ENCODE results near the gene DNAI1. TPM values are rescaled to one million over a fixed set of nuclear protein-coding genes. Genes with fewer than 3 reads are reported as not detected.

Gene DNAI1
- total and polyA plus RNA-seq, 2 of the 13 experiments (the other 11 are each of a cell fraction or from before 2014, with no cell fraction given), result not detected

- TF ChIP-seq CBFB (CRISPR knock-in tag; IDR thresholded peaks at IDR 0.05), result no peak
- TF ChIP-seq GATAD2A (CRISPR knock-in tag; IDR thresholded peaks at IDR 0.05), result no peak
- H4K20me1 ChIP-seq (ENCODE audit: insufficient read depth, low read length), result no peaks in the 10 kb centered on the region
- 48% methylated on average over 3 of the region's 3 CpGs for WGBS (ENCODE audit: low lambda C conversion rate)
- no peak for ATAC-seq
- no peak overlapping the region for H3K27ac ChIP-seq (ENCODE audit: extremely low read length, insufficient read depth, low read length)
- H3K36me3 ChIP-seq (replicated peaks in 1 of 2; ENCODE audit: control insufficient read depth in 1 of 2, insufficient read depth in 2 of 2, low read length in 2 of 2), result no peaks in the 10 kb centered on the region
- ChIA-PET POLR2A (no interaction called here), CTCF (ENCODE audit: low intra/inter-chr PET ratio, low total read pairs) (no interaction called here)
- intact Hi-C loops (cut with micrococcal nuclease; ENCODE audit: unreplicated experiment) (no loop called here), in situ Hi-C loops (cut with HindIII; ENCODE audit: extremely low pct_ligation_motif_present, low pct_unique_long_range_greater_than_20kb) (no loop called here)
- no peak overlapping the region for H3K4me2 ChIP-seq (ENCODE audit: low read depth, low read length)
- H2AFZ ChIP-seq (ENCODE audit: low read length), result no peak overlapping the region
- H3K4me3 ChIP-seq (replicated peaks in 1 of 3; ENCODE audit: insufficient read depth in 1 of 3, low read depth in 2 of 3, low read length in 3 of 3), result no peak overlapping the region
- H3K79me2 ChIP-seq (ENCODE audit: insufficient read depth, low read length), result no peaks in the 10 kb centered on the region
- no peaks in the 10 kb centered on the region for H3K4me1 ChIP-seq (ENCODE audit: insufficient read depth, low read length)
- peaks cover 0 to 7% of the 10 kb centered on the region in 2 experiments; a peak in 1 of 5 replicates for H3K27me3 ChIP-seq (ENCODE audit: control insufficient read depth in 1 of 2, insufficient read depth in 2 of 2, low read length in 2 of 2)
- no peaks in the 10 kb centered on the region for H3K9me3 ChIP-seq (ENCODE audit: low read length)
- no peak for FAIRE-seq
- no TSS peak for BruUV-seq (replicated peaks)
- no peak for DNase-seq (ENCODE audit: low spot score)
- no peak overlapping the region for H3K9ac ChIP-seq (ENCODE audit: insufficient read depth, low read depth, low read length)
These were observed 28.0 kb downstream of the DNAI1 start for GRCh38 chr9:34486572-34486971.

GRCh38 chr9:34490360-34490759, 31.8 kb downstream of the DNAI1 start:
- no peak overlapping the region for H3K4me3 ChIP-seq (replicated peaks in 1 of 3; ENCODE audit: insufficient read depth in 1 of 3, low read depth in 2 of 3, low read length in 3 of 3)
- TF ChIP-seq FOXC1 (CRISPR knock-in tag; IDR thresholded peaks at IDR 0.05; ENCODE audit: borderline replicate concordance), result no peak
- peaks cover 0 to 7% of the 10 kb centered on the region in 2 experiments; a peak in 1 of 5 replicates for H3K27me3 ChIP-seq (ENCODE audit: control insufficient read depth in 1 of 2, insufficient read depth in 2 of 2, low read length in 2 of 2)
- no peaks in the 10 kb centered on the region for H3K9me3 ChIP-seq (ENCODE audit: low read length)
- H3K9ac ChIP-seq (ENCODE audit: insufficient read depth, low read depth, low read length), result no peak overlapping the region
- no peak for FAIRE-seq
- CTCF ChIA-PET (ENCODE audit: low intra/inter-chr PET ratio, low total read pairs), result no interaction called here
- H2AFZ ChIP-seq (ENCODE audit: low read length), result no peak overlapping the region
- intact Hi-C loops (cut with micrococcal nuclease; ENCODE audit: unreplicated experiment), result no loop called here
- in situ Hi-C loops (cut with HindIII; ENCODE audit: extremely low pct_ligation_motif_present, low pct_unique_long_range_greater_than_20kb), result no loop called here
- WGBS (ENCODE audit: low lambda C conversion rate), result 0% methylated on average over 1 of the region's 1 CpG
- H4K20me1 ChIP-seq (ENCODE audit: insufficient read depth, low read length), result no peaks in the 10 kb centered on the region
- H3K79me2 ChIP-seq (ENCODE audit: insufficient read depth, low read length), result no peaks in the 10 kb centered on the region
- no peak for DNase-seq (ENCODE audit: low spot score)
- H3K27ac ChIP-seq (ENCODE audit: extremely low read length, insufficient read depth, low read length), result no peak overlapping the region
- no peaks in the 10 kb centered on the region for H3K36me3 ChIP-seq (replicated peaks in 1 of 2; ENCODE audit: control insufficient read depth in 1 of 2, insufficient read depth in 2 of 2, low read length in 2 of 2)
- no peaks in the 10 kb centered on the region for H3K4me1 ChIP-seq (ENCODE audit: insufficient read depth, low read length)
- ATAC-seq, result no peak
- no TSS peak for BruUV-seq (replicated peaks)
- POLR2A ChIA-PET, result no interaction called here
- no peak overlapping the region for H3K4me2 ChIP-seq (ENCODE audit: low read depth, low read length)

GRCh38 chr9:34490760-34491159, 32.2 kb downstream of the DNAI1 start:
- WGBS (ENCODE audit: low lambda C conversion rate), result 4% methylated on average over 3 of the region's 3 CpGs
- no peak overlapping the region for H3K27ac ChIP-seq (ENCODE audit: extremely low read length, insufficient read depth, low read length)
- no peak overlapping the region for H3K4me3 ChIP-seq (replicated peaks in 1 of 3; ENCODE audit: insufficient read depth in 1 of 3, low read depth in 2 of 3, low read length in 3 of 3)
- FAIRE-seq, result no peak
- peaks cover 0 to 7% of the 10 kb centered on the region in 2 experiments; a peak in 1 of 5 replicates for H3K27me3 ChIP-seq (ENCODE audit: control insufficient read depth in 1 of 2, insufficient read depth in 2 of 2, low read length in 2 of 2)
- ATAC-seq, result no peak
- H3K9ac ChIP-seq (ENCODE audit: insufficient read depth, low read depth, low read length), result no peak overlapping the region
- no peak overlapping the region for H2AFZ ChIP-seq (ENCODE audit: low read length)
- DNase-seq (ENCODE audit: low spot score), result no peak
- H3K4me1 ChIP-seq (ENCODE audit: insufficient read depth, low read length), result no peaks in the 10 kb centered on the region
- no peaks in the 10 kb centered on the region for H3K9me3 ChIP-seq (ENCODE audit: low read length)
- no peaks in the 10 kb centered on the region for H4K20me1 ChIP-seq (ENCODE audit: insufficient read depth, low read length)
- POLR2A ChIA-PET, result no interaction called here
- no peak overlapping the region for H3K4me2 ChIP-seq (ENCODE audit: low read depth, low read length)
- no TSS peak for BruUV-seq (replicated peaks)
- CTCF ChIA-PET (ENCODE audit: low intra/inter-chr PET ratio, low total read pairs), result no interaction called here
- in situ Hi-C loops (cut with HindIII; ENCODE audit: extremely low pct_ligation_motif_present, low pct_unique_long_range_greater_than_20kb), result no loop called here
- no peaks in the 10 kb centered on the region for H3K36me3 ChIP-seq (replicated peaks in 1 of 2; ENCODE audit: control insufficient read depth in 1 of 2, insufficient read depth in 2 of 2, low read length in 2 of 2)
- no peaks in the 10 kb centered on the region for H3K79me2 ChIP-seq (ENCODE audit: insufficient read depth, low read length)
- intact Hi-C loops (cut with micrococcal nuclease; ENCODE audit: unreplicated experiment), result no loop called here
- no peak for TF ChIP-seq ZNF552 (CRISPR knock-in tag; IDR thresholded peaks at IDR 0.05; ENCODE audit: borderline replicate concordance)
- no peak for TF ChIP-seq ZNF768 (CRISPR knock-in tag; IDR thresholded peaks at IDR 0.05)
- no peak for TF ChIP-seq ZNF451 (CRISPR knock-in tag; IDR thresholded peaks at IDR 0.05)
- TF ChIP-seq JDP2 (CRISPR knock-in tag; IDR thresholded peaks at IDR 0.05; ENCODE audit: borderline replicate concordance), result no peak
- no peak for TF ChIP-seq ZUFSP (CRISPR knock-in tag; IDR thresholded peaks at IDR 0.05; ENCODE audit: borderline replicate concordance)
- TF ChIP-seq ZBTB1 (CRISPR knock-in tag; IDR thresholded peaks at IDR 0.05; ENCODE audit: borderline replicate concordance), result no peak
- no peak for TF ChIP-seq ATF1 (CRISPR knock-in tag; IDR thresholded peaks at IDR 0.05)

Measured in HepG2 (cell line).